SK-N-SH (cell line): ENCODE results near the gene OSBPL2.

Experiments used
- RFX5 ChIP-seq: IDR thresholded peaks from 2 replicates; pipeline ENCODE4 v1.6.1; 2012; ENCODE audit warnings: mild to moderate bottlenecking, improper control_type of control experiment, low read length
- TF ChIP-seq, protein P1 (sequence below): fragments of 200-600 bp; sonication (generic); IDR thresholded peaks from 2 replicates; pipeline ENCODE4 v1.6.1; 2017; ENCODE audit warnings: antibody characterized with exemption, mild to moderate bottlenecking, moderate library complexity

DNA sequence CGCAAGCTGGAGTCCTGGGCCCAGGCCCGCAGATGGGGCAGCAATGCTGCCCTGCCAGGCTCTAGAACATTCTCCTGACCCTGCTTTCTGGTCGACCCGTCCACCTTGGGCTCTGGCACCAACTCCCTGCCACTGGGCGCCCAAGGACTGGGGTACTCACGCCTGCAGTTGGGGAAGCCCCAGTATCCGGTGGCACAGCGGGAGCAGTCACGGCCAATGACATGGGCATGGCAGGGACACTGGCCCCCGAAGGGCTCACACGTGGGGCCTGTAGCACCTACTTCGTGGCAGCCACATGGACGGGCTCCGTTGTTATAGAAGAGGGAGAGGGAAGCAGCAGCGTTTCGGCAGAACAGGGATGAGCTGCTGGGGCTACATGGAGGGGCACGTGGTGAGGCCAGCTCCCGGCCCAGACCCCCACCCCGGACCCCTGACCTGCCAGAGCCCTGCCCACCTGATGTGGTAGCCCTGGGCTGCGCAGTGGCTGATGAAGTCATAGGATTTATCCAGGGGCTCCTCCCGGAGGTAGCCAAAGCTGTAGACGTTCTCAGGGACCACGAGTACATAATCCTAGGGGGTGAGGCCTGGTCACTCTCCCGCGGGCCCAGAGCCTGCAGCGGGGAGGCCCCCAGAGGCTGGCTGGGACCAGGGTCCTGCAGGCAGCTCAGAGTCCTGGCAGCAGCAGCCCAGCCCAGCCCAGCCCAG lies 90.5 kb downstream of the OSBPL2 start:
- TF ChIP-seq, protein P1, sequence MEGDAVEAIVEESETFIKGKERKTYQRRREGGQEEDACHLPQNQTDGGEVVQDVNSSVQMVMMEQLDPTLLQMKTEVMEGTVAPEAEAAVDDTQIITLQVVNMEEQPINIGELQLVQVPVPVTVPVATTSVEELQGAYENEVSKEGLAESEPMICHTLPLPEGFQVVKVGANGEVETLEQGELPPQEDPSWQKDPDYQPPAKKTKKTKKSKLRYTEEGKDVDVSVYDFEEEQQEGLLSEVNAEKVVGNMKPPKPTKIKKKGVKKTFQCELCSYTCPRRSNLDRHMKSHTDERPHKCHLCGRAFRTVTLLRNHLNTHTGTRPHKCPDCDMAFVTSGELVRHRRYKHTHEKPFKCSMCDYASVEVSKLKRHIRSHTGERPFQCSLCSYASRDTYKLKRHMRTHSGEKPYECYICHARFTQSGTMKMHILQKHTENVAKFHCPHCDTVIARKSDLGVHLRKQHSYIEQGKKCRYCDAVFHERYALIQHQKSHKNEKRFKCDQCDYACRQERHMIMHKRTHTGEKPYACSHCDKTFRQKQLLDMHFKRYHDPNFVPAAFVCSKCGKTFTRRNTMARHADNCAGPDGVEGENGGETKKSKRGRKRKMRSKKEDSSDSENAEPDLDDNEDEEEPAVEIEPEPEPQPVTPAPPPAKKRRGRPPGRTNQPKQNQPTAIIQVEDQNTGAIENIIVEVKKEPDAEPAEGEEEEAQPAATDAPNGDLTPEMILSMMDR: no peak
- TF ChIP-seq RFX5: no peak
